Spleen (tissue), 11 donors: ENCODE results near the gene AMBRA1. TPM values are rescaled to one million over a fixed set of nuclear protein-coding genes. Genes with fewer than 3 reads are reported as not detected.

Experiments
- DNase-seq: peaks from one replicate; pipeline ENCODE4 v3.0.0-alpha.2; 2020
- H3K27ac ChIP-seq, 8 donors: fragments of 200-600 bp; sonication (generic) in 7 of 8; 1 replicate in 4 of 8; 2 replicates in 4 of 8; pipeline versions ENCODE4 v1.5.0 to v1.8.0; 2016 to 2021; ENCODE audit warnings: inconsistent platforms in 4 of 8, mild to moderate bottlenecking in 4 of 8, moderate library complexity in 1 of 8
- H3K27me3 ChIP-seq, 7 donors: fragments of 200-600 bp; sonication (generic) in 6 of 7; replicated peaks in 1 of 7; 1 replicate in 4 of 7; 2 replicates in 3 of 7; pipeline versions ENCODE4 v1.5.0 to v1.8.0; 2016 to 2021; ENCODE audit warnings: inconsistent platforms in 3 of 7, mild to moderate bottlenecking in 1 of 7
- H3K36me3 ChIP-seq, 6 donors: fragments of 200-600 bp; sonication (generic) in 5 of 6; 1 replicate in 4 of 6; 2 replicates in 2 of 6; pipeline versions ENCODE4 v1.5.0 to v1.8.0; 2016 to 2021; ENCODE audit warnings: inconsistent platforms in 2 of 6
- H3K4me1 ChIP-seq, 6 donors: fragments of 200-600 bp; sonication (generic) in 5 of 6; 1 replicate in 3 of 6; 2 replicates in 3 of 6; pipeline versions ENCODE4 v1.5.0 to v1.8.0; 2016 to 2021; ENCODE audit warnings: inconsistent platforms in 3 of 6
- H3K4me3 ChIP-seq, 8 donors: fragments of 200-600 bp; sonication (generic) in 7 of 8; 1 replicate in 4 of 8; 2 replicates in 4 of 8; pipeline versions ENCODE4 v1.5.0 to v1.8.0; 2016 to 2021; ENCODE audit warnings: inconsistent platforms in 4 of 8, mild to moderate bottlenecking in 4 of 8, moderate library complexity in 2 of 8
- H3K9me3 ChIP-seq, 8 donors: fragments of 200-600 bp; sonication (generic) in 7 of 8; 1 replicate in 4 of 8; 2 replicates in 4 of 8; pipeline versions ENCODE4 v1.5.0 to v1.8.0; 2016 to 2021; ENCODE audit warnings: inconsistent platforms in 4 of 8
- POLR2A ChIP-seq, 3 donors: fragments of 450-650 bp; IDR thresholded peaks; one replicate each; pipeline ENCODE4 v1.5.1; 2017; ENCODE audit warnings: antibody characterized with exemption in 3 of 3, mild to moderate bottlenecking in 1 of 3
- POLR2AphosphoS5 ChIP-seq, 3 donors: sonication (generic); formaldehyde crosslinking; IDR thresholded peaks; one replicate each; pipeline ENCODE4 v1.5.1; 2017; ENCODE audit warnings: antibody characterized with exemption in 3 of 3
- WGBS, 5 donors: extraction: QIAGEN DNeasy Blood & Tissue Kit in 3 of 5; methylation state at CpG; one replicate each; pipeline versions ENCODE4 v1.1.5 to v1.1.7; 2013 to 2018; 5-methylcytosine and 5-hydroxymethylcytosine counted together
- intact Hi-C: fragments of 100-400 bp; cut with DNase I; formaldehyde crosslinking; loops from one replicate; pipeline ENCODE4 v1.15.0; 2023; ENCODE audit warnings: low total_unique reads
- polyA plus RNA-seq, 3 donors: library from polyadenylated mRNA; stranded (reverse); fragments of 200-250 nt; gene quantifications; one replicate each; pipeline ENCODE4 v1.2.1, GENCODE V29; 2013
- total RNA-seq, 7 donors: library from RNA; depleted of rRNA in 3 of 7; stranded (reverse); fragments of >200 nt in 3 of 7; fragmentation: NEBNext Ultra II Directional in 4 of 7; extraction: Animal tissue kit (Norgen Biotek cat#: 25700) in 4 of 7; gene quantifications; one replicate each; pipeline versions ENCODE4 v1.1.0 to v1.2.1, GENCODE V29; 2016 to 2021
- TF ChIP-seq, protein P1 (sequence below), 11 experiments: fragments of 200-600 bp in 7 of 11; fragments of 450-650 bp in 4 of 11; sonication (generic) in 4 of 11; IDR thresholded peaks in 8 of 11; conservative IDR thresholded peaks in 3 of 11; 1 replicate in 7 of 11; 2 replicates in 4 of 11; pipeline versions ENCODE4 v1.4.0 to v1.8.0; 2016 to 2021; ENCODE audit warnings: antibody characterized with exemption in 11 of 11, inconsistent platforms in 4 of 11, mild to moderate bottlenecking in 1 of 11
- donor health status: healthy with polysubstance abuse.
- donor health status: DM: no; HTN: no; CAD: no; lungs with moderate emphysema.
- donor health status: DM: no; HTN: no; CAD: no.
- donor health status: Bipolar disorder and iron deficiency.
- donor health status: healthy.
- donor health status: DM: no; HTN: no; CAD: no.
- donor health status: DM: yes; HTN: yes; CAD: no.

The AMBRA1 gene
- total and polyA plus RNA-seq, 10 donors: 3.6 to 54.6 (median 37.7) TPM

DNA sequence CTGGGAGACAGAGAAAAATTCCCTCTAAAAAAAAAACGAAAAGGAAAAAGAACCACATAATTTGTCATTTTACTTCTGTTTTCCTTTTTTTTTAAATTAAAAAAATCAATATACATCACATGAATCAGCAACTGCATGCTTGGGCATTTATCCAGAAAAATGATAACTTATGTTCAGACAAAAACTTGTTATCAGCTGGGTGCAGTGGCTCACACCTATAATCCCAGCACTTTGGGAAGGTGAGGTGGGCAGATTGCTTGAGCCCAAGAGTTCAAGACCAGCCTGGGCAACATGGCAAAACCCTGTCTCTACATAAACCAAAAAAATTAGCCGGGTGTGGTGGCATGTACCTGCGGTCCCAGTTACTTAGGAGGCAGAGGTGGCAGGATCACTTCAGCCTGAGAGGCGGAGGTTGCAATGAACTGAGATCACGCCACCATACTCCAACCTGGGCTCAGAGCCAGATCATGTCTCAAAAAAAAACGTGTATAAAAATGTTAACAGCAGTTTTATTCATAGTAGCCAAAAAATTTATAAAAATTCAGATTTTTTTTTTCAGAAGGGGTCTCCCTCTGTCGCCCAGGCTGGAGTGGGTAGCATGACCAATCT, 28.5 kb downstream of the AMBRA1 start:
- 73 to 81% (median 79%) methylated on average over 7 of the region's 7 CpGs for WGBS, 5 donors
- TF ChIP-seq, protein P1, sequence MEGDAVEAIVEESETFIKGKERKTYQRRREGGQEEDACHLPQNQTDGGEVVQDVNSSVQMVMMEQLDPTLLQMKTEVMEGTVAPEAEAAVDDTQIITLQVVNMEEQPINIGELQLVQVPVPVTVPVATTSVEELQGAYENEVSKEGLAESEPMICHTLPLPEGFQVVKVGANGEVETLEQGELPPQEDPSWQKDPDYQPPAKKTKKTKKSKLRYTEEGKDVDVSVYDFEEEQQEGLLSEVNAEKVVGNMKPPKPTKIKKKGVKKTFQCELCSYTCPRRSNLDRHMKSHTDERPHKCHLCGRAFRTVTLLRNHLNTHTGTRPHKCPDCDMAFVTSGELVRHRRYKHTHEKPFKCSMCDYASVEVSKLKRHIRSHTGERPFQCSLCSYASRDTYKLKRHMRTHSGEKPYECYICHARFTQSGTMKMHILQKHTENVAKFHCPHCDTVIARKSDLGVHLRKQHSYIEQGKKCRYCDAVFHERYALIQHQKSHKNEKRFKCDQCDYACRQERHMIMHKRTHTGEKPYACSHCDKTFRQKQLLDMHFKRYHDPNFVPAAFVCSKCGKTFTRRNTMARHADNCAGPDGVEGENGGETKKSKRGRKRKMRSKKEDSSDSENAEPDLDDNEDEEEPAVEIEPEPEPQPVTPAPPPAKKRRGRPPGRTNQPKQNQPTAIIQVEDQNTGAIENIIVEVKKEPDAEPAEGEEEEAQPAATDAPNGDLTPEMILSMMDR (IDR thresholded peaks at IDR 0.05 in 8 of 11, conservative IDR thresholded peaks at IDR 0.05 in 3 of 11): no peak
- TF ChIP-seq POLR2AphosphoS5 (IDR thresholded peaks at IDR 0.05) (no peak), POLR2A (IDR thresholded peaks at IDR 0.05) (no peak)
- no peak overlapping the region for H3K4me3 ChIP-seq
- no peak for DNase-seq
- no peaks in the 10 kb centered on the region for H3K27me3 ChIP-seq
- intact Hi-C loops: no loop called here
- H3K27ac ChIP-seq: no peak overlapping the region
- no peaks in the 10 kb centered on the region for H3K9me3 ChIP-seq
- H3K4me1 ChIP-seq: peaks cover 5 to 45% (median 15%) of the 10 kb centered on the region in 6 donors
- no peaks in the 10 kb centered on the region for H3K36me3 ChIP-seq

DNA sequence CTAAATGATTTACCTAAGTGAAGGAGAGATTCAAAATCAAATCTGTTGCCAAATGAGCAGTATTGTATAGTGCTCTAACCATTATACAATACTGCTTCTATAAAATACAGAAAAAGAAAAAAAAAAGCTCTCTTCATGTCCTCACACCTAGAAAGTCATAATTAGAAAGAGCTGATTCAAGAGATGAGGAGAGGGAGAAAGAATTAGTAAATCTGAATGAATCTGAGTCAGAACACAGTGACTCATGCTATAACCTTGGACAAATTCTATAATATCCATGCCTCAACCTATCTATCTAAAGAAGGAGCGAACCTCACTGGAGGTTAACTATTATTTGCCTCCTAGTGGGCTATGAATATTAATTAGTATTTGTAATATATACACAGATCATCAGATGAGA, 29.4 kb downstream of the AMBRA1 start:
- no peak overlapping the region for H3K27ac ChIP-seq
- H3K9me3 ChIP-seq: no peaks in the 10 kb centered on the region
- intact Hi-C loops: no loop called here
- no peaks in the 10 kb centered on the region for H3K36me3 ChIP-seq
- peaks cover 8 to 51% (median 23%) of the 10 kb centered on the region in 6 donors for H3K4me1 ChIP-seq
- no peak overlapping the region for H3K4me3 ChIP-seq
- TF ChIP-seq, protein P1 (IDR thresholded peaks at IDR 0.05 in 8 of 11, conservative IDR thresholded peaks at IDR 0.05 in 3 of 11): no peak
- no peak for TF ChIP-seq POLR2A (IDR thresholded peaks at IDR 0.05)
- TF ChIP-seq POLR2AphosphoS5 (IDR thresholded peaks at IDR 0.05): no peak
- WGBS, 5 donors: 81 to 94% (median 90%) methylated on average over 1 of the region's 1 CpG
- DNase-seq: no peak
- no peaks in the 10 kb centered on the region for H3K27me3 ChIP-seq

DNA sequence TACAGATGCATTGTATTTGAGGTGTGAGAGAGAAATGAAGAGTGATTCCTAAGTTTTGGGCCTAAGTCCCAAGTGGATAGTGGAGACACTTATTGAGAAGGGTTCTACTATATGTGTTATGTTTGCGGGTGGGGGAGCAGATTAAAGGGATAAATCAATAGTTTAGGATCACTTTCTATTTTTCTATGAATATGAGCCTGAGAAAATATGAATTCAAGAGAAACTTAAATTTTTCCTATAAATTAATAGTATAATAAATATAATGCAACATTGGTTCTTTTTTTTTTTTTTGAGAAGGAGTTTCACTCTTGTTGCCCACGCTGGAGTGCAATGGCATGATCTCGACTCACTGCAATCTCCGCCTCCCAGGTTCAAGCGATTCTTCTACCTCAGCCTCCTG, 31.3 kb downstream of the AMBRA1 start:
- H3K4me3 ChIP-seq: no peak overlapping the region
- intact Hi-C loops: no loop called here
- WGBS, 5 donors: 92 to 98% (median 96%) methylated on average over 5 of the region's 5 CpGs
- TF ChIP-seq POLR2A (IDR thresholded peaks at IDR 0.05) (no peak), POLR2AphosphoS5 (IDR thresholded peaks at IDR 0.05) (no peak)
- TF ChIP-seq, protein P1 (IDR thresholded peaks at IDR 0.05 in 8 of 11, conservative IDR thresholded peaks at IDR 0.05 in 3 of 11): no peak
- peaks cover 8 to 69% (median 26%) of the 10 kb centered on the region in 6 donors for H3K4me1 ChIP-seq
- no peaks in the 10 kb centered on the region for H3K9me3 ChIP-seq
- H3K27ac ChIP-seq: peak overlapping the region in 1 of 8 donors; percentile 80
- no peak for DNase-seq
- H3K27me3 ChIP-seq: no peaks in the 10 kb centered on the region
- H3K36me3 ChIP-seq: no peaks in the 10 kb centered on the region

- Histone ChIP-seq H3K36me3 (no peaks in the 10 kb centered on the region), H3K4me3 (peak overlapping the region in 7 of 8 donors; percentile 11 to 45 (median 29)), H3K9me3 (no peaks in the 10 kb centered on the region), H3K4me1 (peaks cover 8 to 78% (median 31%) of the 10 kb centered on the region in 6 donors), H3K27me3 (no peaks in the 10 kb centered on the region), H3K27ac (peak overlapping the region; percentile 69 to 87 (median 80))
- no peak for DNase-seq
- TF ChIP-seq POLR2A (IDR thresholded peaks at IDR 0.05) (no peak), POLR2AphosphoS5 (IDR thresholded peaks at IDR 0.05) (no peak)
- TF ChIP-seq, protein P1 (IDR thresholded peaks at IDR 0.05 in 8 of 11, conservative IDR thresholded peaks at IDR 0.05 in 3 of 11): no peak
- WGBS, 5 donors: 0 to 3% (median 1%) methylated on average over 6 of the region's 6 CpGs
- intact Hi-C loops: no loop called here
Measured at GRCh38 chr11:46560300-46560991, 33.4 kb downstream of the AMBRA1 start.
